Bone marrow (tissue), 2 donors: ENCODE measurements around the gene DARS1.

ENCODE experiments used
- DNase-seq, 2 donors: peaks; one replicate each; lab custom pipeline; 2025; lab: John Stamatoyannopoulos, UW

Gene DARS1

DNA sequence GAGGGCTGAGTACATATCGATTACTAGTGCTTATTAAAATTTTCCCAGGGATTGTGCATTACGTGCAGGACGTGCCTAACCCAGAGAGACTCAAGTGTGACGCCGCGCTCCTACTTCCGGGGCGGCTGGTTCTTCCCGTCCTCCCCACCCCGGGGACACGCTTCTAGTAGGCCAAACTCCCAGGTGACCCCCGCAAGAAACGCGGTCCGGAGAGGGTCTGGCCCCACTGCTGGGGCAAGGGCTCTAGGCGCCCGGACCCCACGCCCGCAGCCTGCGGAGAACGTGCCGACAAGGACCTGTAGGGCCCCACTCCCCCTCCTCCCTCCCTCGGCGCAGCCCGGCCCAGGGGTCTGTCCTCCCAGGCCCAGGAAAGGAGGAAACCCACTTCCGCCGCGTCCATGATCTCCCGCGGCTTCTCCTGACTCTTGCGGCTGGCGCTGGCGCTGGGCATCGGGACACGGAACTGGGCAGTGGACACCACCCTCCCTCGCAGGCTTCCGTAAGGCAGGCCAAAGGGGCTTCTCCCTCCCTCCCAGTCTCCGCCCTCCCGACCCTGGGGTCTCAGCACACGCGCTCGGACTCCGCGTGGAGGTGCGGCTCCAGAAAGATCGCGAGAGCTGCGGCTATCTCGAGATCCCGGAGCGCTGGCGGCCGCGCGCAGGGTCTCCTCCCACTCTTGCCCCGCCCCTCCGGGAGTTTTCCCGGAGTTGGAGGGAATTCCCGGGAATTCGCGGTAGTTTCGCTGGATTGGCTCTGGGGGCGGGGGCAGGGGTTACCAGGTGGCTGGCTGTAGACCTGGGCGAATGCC, at the start of gene DARS1:
Gene DARS1, minus strand, starts transcription at position 609 of the 808 bp plus-strand sequence. Its CDS starts 158 bp downstream, at position 451.
- DNase-seq, result peak; percentile 76 to 95

DNA sequence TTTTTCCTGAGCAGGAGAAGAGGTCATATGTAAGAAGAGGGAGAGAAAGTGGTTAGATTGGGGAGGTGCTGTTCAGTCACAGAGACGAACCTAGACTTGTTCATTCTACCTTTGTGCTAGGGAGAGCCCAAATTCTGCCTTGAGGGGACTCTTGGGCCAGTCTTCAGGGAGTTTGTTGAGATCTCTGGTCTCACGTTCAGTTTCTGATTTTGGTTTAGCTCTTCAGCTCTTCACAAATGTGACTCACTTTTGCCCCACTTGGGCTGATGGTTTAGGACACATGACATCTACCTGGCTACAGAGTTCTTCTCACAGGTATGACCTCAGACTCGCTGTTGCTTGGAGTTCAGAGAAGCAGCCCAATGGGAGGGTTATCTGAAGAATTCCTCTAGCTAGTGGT, 49.2 kb upstream of the DARS1 start:
- no peak for DNase-seq

DNA sequence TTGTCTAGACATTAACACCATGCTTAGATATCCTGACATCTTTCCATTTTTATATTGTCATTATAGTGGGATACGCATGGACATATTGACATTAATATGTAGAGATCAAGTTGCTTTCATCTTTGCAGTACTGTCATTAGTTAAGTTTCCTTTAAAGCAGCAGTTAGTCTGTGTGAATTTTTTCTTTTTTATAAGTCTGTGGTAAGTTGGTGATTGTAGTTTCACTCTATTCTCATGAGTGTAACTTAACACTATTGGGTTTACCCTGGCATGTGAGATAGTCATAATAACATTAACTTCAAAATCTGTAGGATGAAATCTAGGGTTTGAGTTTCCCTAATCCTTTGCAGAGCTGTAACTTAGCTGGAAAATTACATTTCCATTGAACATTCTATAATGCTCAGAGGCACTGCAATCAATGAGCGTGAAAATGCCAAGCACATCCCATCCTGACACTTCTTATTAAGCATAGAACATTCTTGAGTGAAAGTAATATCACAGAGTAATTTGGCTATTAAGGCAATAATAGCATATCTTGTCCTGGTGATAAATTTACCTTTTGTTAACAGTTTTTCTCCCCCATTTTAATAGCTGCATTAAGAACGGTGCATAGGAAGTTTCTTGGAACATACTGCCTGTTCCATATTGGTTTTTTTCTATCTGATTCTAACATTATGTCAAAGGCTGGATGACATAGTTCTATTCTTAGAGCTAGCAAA, 47.5 kb upstream of the DARS1 start:
- DNase-seq, result no peak

DNA sequence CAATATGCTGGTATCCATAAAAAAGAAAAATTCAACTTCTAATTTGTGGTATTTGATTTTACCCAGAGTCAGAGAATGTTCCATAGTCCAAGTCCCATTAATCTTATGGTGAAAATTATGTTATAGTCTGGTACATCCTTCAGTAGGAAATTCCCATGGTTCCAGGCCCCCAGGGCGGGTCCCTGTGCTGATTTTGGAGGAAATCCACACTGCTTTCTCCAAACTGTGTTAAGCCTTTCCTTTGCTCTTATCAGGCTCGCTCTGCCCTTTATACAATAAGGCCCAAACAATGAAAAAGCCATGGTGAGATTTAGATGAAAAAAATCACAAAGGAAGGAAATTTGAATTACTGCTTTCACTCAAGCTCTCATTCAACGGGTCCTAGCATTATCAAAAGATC, 46.8 kb upstream of the DARS1 start:
- DNase-seq, result no peak

DNA sequence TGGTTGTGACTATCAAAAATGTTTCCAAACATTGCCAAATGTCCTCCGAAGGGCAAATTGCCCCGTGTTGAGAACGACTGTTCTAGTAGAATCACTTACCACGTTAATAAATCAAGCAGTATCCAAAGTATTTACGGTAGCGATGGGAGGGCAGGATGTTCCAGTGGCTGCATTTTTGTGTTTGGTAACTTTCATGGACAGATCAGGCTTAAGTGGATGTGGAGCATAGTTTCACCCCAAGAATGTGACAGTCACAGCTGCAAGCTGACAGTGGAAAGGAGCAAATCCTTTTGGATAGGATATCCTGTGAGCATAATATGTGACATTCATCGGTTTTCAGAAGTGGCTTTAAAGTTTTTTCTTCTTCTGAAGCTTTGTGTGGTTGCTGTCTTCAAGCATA, 46.3 kb upstream of the DARS1 start:
- DNase-seq, result no peak

DNA sequence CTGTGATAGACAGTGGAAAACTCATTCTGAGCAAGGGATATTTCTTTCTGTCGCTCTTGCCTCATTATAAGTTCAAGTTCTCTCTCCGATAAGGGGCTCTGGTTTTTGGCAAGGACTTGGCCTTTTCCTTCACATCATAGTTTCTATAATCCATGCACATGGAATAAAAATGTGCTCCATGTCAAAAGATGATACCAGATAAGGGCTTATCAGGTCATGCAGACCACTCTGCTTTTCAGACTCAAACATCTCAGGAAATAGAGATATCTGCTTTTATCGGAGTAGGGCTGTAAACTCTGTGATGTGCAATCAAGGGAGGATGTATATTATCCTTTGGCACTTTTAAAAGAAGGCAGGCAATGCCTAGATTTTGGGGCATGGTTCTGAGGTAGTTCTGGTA, 45.0 kb upstream of the DARS1 start:
- DNase-seq, result no peak

DNA sequence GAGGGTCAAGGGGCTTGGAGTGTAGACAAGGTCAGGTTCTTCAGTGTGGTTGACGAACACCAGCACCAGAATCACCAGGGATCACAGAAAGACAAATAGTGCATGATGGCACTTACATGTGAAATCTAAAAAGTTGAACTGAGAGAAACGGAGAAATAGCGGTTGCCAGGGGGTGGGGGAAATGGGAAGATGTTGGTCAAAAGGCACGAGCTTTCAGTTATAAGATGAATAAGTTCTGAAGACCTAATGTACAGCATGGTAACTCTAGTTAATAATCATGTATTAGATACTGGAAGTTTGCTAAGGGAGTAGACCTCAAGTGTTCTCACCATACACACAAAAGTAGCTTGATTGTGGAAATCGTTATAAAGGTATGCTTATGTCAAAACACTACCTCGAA, 43.7 kb upstream of the DARS1 start:
- no peak for DNase-seq

DNA sequence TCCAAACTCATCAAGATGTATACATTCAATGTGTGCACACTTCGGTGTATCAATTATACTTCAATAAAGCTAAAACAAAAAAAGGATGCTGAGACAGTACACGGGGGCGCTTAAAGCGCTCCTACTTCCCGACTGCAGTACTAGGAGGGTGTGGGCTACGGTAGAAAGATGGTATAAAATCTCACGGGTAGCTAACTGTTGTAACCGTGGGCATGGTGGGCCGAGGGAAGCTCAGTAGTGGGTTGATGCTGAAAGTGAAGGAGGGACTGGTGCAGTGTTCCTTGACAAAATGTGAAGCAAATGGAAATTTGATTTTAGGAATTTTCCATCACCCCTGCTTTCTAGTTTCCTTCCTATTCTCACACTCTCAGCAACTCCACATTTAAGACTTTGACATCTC, 42.6 kb upstream of the DARS1 start:
- no peak for DNase-seq

DNA sequence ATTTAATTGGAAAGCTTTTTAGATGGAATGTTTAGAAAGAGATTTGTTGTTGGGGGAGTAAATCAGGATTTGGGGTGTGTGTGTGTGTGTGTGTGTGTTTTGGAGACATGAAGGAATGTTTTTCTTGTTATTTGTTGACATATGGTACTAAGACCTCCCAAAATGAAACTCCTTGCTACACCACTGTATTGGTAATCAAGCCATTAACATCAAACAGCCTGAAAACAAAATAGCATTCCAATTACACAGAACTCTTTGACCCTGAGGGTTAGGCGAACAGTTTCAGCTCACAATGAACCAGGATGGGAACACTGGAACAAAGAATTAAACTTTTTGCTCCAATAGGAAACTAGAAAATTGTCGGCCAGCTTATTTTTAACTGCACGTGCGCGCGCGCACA, 41.7 kb upstream of the DARS1 start:
- DNase-seq, result no peak

DNA sequence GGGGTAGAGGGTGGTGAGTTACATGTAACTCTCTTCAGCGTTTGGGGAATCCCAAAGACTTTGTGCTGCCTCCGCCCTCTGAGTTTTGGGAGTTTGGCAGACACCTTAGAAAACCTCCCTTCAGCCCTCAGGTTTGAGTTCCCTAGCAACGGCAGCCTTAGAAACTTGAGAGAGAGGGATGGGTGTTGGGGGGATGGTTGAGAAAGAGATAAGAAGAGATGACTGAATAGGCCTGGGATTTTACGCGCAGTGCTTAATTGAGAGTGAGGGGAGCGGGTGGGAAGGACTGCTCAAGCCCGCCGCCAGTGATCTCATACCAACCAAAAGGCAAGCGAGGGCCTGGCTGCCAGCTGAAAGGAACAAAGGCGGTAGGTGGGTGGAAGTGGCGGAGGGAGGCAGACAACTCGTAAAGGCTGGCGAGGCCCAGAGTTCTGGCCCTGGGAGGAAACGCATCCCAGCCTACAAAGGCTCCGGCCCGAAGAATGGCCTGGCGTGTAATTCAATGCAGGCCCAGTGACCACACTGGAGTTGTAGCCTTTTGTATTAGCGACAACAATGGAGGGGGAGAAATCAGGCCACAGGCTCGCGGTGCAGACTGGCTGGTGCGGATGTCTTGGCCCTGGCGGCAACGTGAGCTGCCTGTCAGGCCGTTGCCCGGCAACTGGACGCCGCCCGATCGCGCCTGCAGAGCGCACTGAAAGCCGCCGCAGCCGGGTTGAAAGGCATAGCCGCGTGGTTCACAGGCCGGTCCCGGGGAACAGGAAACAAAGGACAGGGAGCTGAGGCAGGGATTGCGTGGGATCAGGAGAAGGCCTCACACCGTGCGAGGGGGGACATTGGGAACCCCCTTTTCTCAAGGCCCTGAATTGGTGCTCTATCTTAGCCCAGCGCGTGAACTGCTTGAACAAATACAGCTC, 39.9 kb upstream of the DARS1 start:
- DNase-seq, result no peak

DNA sequence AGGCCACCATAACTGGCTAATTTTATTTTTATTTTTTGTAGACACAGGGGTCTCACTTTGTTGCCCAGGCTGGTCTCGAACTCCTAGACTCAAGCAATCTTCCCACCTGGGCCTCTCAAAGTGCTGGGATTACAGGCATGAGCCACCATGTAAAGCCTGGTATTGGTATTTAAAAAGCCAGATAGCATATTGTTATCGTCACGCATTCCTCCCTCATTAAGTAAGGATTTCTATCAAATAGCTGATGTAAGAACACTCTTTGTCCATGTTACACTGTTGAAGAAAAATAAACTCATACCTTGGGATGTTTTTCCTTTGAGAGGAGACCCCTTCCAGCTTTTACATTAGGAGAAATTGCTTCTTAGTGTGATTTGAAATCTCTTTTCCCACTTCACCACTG, 39.2 kb upstream of the DARS1 start:
- DNase-seq, result no peak

DNA sequence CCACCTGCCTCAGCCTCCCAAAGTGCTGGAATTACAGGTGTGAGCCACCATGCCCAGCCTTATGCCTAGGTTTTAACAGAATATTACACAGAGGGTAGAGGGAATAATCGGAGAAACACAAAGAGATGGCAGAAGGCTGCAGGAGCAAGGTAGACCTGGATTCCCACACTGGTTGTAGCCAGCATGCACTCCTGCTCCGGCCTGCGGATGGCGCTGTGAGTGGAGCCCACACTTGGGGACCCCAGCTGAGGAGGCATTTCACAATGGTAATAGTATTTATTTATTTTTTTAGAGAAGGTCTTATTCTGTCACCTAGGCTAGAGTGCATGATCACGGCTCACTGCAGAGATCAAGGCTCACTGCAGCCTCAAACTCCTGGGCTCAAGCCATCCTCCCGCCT, 38.8 kb upstream of the DARS1 start:
- DNase-seq, result no peak

DNA sequence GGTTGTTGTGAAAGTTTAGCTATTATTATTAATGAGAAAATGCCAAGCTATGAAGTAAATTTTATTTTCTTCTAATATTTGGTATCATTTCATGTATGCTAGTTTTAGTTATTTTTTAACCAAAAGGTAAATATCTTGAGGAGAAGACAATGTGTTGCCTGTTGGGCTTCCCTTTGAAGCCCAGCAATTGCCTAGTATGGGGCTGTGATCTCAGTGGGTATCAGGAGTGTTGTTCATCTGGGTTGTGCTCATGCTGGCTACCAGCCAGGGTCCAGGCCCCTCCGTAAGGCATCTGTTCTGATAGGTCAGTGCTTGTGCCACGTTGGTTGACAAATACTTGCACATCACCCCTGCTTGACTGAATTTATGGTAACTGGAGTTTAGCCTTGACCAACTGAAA, 38.0 kb upstream of the DARS1 start:
- no peak for DNase-seq

DNA sequence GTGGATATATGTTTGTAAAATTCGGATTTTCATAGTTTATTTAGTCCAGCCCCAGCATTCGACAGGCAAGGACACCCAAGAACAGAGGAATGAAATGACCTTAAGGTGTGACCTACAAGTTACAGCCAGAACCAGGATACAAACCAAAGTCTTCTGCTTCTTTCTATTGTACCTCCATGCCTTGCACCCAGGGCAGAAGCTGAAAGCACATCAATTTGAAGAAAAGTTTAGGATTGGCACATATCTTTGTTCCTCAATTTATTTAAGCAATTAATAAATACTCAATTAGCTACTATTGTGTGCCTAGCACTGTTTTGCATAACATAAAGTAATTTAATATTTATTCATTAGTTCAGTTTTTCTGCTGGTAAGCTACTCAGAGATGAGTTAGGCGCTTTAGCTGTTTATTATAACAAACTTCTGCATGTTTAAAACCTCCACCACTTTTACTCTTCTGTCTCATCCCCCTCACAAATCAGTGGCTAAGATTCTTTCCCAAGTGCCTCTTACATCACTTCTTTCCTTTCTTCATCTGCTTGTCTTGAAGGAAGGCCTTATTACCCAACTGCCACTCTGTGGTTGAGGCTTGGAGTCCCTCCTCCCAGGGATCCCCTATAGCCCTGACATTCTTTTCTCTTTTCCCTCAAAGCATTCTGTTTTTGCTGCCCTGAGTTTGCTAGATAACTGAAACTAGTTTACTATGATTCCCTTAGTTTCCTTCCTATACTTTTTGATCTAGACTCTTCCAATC, 37.1 kb upstream of the DARS1 start:
- DNase-seq, result no peak

DNA sequence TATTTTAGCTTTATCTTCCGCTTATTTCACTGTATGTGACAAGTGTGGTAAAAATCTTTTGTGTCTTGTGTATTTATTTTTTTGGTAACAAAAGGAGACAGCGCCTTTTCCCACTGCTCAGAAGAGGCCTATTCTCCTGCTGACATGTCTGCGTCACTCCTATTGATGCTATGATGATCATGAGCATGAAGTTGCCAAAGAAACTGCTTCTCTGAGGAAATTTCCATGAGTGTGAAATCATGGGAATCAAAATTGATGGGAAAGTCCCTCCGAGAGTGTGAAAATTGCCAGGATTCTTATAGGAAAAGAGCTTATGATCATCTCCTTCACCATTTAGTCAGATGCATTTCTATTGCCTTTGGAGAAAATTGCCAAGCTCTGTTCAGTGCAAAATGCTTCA, 36.5 kb upstream of the DARS1 start:
- no peak for DNase-seq

DNA sequence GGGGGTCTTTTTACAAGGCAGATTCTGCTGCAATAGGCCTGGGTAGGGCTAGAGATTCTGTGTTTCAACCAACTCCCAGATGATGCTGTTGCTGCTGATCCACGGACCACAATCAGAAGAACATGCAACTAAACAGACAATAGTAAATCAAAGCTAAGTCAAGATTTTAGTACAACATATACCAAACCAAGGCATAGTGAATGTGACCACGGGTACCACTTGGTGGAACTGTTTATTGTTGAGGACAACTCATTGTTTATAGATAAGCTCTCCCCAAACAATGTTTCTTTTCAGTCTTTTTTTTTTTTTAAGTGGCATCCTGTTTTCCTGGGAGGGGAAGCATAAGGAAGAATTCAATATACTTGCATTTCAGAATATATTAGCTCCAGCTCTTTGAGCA, 36.0 kb upstream of the DARS1 start:
- no peak for DNase-seq

DNA sequence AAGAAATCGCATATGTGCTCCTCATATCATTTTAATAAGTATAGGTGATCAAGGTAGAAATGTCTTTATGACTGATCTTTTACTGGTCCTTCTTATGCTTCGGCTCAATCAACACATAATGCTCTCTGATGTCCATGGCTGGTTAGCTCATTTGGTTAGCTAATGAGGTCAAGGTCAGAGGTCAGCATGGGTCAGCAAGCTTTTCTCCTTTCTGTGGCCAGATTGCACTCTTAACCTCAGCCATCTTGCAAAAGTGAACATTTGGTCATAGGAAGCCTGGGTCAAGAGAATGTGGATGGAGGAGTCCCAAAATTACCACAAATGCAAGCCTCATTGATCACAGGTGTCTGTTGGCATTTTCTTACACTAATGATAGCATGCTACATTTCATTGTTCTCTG, 35.4 kb upstream of the DARS1 start:
- no peak for DNase-seq

DNA sequence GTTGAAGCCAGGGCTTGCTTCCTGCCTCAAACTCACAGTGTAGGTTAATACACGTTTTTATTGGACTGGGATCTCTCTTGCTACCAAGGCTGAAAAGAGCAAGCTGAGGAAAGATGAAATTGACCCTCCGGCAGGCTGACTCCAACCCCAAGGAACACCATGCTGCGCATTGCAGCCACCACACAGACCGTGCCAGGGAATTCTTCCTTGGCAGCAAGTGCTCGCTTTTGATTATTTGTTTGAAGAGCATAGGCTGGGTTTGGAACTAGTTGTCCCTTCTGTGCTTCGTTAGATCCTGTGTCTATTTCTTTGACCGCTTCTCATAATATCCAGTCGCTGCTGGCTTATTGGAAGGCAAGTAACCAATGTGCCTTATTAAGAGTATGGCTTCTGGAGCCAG, 34.4 kb upstream of the DARS1 start:
- DNase-seq, result no peak

DNA sequence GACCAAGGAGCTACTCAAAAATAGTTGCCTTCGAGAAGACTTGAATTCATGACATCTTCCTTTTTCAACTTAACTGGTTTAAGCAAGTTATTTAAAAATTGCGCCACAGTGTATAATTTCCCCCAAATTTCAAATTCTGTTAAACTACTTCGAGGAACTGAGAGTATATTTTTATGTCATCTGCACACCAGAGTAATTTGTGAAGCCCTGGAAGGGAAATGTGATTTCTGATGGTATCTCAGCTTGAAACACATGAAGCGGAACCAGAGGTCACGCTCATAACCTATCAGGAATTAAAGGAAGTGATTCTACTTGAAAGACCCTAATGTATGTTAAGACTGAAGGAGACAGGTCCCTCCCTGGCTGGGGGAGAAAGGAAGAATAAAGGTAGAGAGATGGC, 33.9 kb upstream of the DARS1 start:
- DNase-seq, result no peak

DNA sequence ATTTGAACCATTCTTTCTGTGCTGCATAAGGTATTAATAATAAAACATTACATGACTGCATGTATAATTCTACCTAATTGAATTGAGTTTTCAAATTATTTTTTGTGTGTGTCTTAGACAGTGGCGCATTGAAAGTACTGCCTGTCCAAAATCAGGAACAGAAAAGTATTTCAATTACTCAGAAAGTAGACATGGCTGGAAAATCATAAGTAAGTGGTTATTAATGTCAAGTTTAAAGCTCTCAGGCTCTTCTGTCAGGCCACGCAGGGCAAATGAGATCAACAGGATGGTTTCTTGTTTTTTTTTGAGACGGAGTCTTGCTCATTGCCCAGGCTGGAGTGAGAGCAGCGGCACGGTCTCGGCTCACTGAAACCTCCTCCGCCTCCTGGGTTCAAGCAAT, 32.4 kb upstream of the DARS1 start:
- DNase-seq, result no peak

DNA sequence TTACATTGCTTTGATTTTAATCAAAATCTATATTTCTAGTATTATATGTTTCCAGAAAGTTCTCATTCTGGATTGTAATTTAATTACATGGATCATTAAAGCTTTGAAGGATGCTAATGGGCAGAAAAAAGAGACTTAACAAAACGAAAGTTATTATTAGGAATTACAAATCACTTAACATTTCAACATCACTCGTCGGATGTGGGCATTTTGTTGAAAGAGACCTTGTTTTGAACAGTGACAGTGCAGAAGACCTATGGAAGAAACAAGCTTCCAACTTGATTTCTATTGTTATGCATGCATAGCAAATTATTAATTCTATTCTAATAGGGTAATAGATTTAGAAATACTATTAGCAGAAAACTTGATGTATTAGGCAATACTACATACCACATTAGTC, 31.4 kb upstream of the DARS1 start:
- DNase-seq, result no peak

DNA sequence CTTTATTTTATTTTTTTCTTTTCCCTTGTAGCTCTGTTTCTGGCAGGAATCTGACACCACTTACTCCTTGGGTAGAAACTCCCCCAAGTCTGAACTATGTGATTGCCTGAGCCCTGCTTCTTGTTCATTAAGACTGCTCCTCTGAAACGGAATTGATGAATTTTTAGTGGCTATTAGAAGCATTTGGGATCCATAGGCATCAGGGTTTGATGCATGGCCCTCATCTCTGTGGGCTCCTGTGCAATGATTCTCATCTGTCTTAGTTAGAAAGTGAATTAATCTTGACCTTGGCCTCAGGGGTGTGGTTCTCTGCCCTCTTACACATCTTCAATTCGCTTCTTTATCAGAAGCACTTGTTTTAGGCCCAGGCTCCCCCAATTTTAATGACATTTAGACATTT, 31.0 kb upstream of the DARS1 start:
- no peak for DNase-seq
